ENCODE data around the gene SMARCA2.

The SMARCA2 gene

DNA sequence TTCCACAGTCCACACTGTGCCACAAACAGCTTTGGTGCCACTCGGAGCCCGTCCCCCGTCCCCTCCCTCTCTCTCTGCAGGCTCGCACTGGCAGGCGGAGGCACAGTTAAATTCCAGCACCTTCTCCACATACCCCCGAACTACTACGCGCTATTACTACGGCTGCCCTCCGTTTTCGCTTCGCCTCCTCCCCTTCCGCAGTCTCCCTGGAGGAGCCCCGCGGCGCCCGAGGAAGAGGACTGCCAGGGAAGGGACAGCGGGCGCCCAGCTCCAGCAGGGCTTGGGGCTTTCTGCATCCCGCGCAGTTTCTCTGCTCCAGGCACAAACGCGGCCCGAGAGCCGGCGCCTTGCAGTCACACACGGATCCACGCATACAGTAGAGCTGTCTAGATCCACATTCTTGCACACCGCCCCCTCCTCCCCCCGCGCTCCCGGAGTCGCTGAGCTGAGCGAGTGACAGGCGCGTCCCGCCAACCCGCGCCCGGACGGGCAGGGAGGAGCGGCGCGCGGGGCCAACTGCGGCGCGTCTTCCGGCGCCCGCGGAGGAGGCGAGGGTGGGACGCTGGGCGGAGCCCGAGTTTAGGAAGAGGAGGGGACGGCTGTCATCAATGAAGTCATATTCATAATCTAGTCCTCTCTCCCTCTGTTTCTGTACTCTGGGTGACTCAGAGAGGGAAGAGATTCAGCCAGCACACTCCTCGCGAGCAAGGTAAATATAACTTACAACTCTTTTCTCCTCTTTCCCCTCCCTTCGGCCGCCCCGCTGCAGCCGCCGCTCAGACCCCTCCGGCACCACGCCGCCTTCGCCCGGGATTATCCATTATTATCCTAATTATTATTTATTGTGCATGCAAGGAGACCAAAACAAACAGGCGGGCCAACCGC lies at the start of gene SMARCA2:
Gene SMARCA2 (plus strand): TSS at position 652 of the 885 bp plus-strand sequence. CDS start 13,676 bp downstream, outside the sequence.
- DNase-seq (ENCODE audit: extremely low read depth in 1 of 2, low read depth in 1 of 2), result peak; percentile 93 to 94

DNA sequence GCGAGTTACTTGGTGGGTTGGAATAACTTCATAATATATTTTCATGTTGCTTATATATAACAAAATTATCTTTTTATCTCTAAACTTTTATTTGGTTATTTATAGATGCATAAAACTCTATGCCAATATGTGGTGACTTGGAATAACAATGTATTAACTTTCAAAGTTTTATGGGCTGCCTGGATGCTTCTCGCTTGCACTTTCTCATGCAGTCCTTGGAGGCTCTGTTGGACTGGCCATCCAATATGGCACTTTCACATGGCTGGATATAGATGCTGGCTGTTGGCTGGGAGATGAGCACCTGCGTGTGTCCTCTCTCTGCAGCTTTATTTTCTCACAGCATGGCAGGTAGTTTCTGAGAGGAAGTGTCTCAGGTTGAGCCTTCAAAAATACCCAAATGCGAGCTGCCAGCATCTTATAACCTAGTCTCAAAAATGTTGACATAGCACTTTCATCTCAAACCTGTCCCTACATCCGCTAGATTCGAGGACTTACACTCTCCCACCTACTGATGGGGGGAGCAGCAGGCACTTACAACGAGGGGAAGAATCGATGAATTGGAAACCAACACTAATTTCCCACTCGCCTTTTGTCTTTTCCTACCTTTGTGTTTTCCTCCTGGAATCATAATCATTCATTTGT lies 48.3 kb upstream of the SMARCA2 start:
- no peak for DNase-seq (ENCODE audit: extremely low read depth in 1 of 2, low read depth in 1 of 2)

DNA sequence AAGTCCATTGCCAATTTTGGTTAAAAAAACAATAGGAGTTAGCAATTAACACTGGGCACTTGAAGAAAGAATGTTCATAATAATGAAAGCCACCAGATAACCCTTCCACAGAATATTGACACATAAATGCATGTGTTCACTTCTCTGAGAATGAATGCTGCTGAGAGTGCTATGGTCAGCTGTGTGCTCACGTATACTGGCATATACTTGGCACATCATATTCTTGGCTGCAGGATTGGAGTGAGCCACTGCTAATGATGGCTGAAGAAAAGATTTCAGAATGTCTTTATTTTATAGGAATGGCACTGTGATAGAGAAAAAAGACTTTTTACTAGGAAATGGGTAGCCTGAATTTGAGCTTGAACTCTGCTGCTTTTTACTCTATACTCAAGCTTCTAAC lies 46.0 kb upstream of the SMARCA2 start:
- no peak for DNase-seq (ENCODE audit: extremely low read depth in 1 of 2, low read depth in 1 of 2)

DNA sequence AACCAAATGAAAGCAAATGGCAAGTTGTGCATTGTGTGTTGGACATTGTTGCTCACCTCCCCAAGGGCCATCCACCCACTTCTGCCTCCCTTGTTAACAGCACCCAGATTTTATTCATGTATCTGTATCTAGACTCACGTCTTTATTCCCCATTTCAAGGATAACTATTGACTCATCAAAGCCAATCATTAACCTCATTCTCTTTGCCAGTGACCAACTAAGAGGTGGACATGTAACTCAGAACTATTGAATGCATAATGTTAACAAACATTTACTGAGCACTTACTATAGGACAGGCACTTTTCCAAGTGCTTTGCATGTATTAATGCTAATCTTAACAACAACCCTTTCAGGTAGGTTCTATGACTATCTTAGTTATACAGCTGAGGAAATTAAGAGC lies 45.2 kb upstream of the SMARCA2 start:
- no peak for DNase-seq (ENCODE audit: extremely low read depth in 1 of 2, low read depth in 1 of 2)

DNA sequence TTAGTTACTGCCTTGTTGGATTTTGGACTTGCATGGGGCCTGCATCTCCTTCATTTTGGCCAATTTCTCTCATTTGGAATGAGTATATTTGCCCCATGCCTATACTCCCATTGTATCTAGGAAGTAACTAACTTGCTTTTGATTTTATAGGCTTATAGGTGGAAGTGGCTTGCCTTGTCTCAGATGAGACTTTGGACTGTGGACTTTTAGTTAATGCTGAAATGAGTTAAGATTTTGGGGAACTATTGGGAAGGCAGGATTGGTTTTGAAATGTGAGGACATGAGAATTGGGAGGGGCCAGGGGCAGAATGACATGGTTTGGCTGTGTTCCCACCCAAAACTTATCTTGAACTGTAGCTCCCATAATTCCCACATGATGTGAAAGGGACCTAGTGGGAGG lies 42.5 kb upstream of the SMARCA2 start:
- no peak for DNase-seq (ENCODE audit: extremely low read depth in 1 of 2, low read depth in 1 of 2)

DNA sequence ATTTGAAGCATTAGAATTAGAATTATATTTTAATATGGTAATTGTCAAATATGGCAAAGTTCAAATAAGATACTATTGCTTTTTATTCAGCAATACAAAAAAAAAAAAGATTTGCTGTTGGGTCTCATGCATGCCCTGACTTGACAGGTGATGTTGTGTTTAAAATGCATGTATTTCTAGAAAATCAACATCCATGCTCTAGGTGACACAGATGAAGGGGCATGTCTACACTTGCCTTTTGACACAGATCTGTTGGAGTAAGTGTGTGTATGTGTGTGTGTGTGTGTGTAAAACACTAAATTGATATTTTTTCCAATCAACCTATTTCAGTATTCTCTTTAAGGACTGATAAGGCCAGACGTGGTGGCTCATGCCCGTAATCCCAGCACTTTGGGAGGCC lies 38.1 kb upstream of the SMARCA2 start:
- DNase-seq (ENCODE audit: extremely low read depth in 1 of 2, low read depth in 1 of 2), result no peak

DNA sequence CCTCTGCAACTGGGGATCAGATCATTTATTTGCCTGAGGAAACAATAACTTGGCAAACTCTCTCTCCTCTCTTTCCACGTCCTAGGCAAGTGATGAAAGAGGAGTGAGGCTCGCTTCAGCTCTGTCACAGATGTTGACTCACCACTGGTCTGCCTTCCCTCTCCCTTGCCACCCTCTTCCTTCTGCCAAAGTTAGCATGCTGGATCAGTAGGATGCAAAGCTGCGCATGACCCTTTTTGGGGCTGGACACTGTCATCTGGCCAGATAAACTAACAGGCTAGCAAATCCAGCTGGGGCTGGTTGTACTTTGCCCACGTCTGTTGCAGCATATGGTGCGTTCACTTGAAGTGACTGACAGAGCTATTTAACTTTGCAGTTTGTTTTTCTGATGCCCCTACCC lies 36.2 kb upstream of the SMARCA2 start:
- no peak for DNase-seq (ENCODE audit: extremely low read depth in 1 of 2, low read depth in 1 of 2)

DNA sequence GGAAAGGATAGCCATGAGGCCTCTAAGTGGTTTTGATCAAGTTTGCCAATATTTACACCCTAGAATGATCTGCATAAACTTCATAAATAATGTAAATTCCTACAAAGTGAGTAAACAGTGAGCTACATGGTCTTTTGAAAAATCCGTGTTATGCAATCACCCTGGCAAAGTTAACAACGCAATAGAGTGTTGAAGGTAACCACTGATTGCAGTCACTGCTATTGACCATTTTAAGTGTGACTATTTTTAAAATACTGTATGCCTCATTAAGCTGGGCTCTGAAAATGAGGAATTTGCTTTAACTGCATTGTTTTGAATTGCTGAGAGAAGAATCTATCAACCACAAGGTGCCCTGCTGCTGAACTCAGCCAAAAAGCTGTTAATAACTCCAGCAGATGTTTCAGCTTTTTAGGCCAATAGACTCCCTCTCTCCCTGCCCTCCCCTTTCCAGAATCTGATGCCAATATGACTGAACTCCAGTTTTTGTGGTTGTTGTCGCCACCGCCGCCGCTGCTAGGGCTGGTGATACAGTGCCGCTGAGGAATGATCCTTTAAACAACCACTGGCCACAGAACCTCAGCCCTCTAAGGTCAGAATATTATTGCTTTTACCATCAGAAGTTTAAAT lies 35.3 kb upstream of the SMARCA2 start:
- DNase-seq (ENCODE audit: extremely low read depth in 1 of 2, low read depth in 1 of 2), result no peak

DNA sequence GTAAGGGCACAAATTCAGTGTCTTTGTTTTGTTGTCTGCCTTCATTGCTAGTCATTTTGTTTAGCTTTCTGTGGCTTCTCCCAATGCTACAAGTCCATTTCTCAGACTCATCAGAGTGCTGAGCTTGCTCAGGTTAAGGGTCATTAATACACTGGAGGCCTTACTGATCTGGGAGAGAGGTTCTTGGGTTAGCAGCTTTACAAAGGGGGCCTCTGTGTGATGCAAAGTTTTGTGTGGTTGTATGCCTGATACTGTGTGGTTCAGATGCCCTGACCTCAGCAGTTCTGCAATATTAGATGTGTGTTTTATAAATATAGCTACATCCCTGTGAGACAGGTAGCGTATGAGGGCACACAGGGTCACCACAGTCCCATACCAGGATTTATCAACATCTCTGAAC lies 34.8 kb upstream of the SMARCA2 start:
- no peak for DNase-seq (ENCODE audit: extremely low read depth in 1 of 2, low read depth in 1 of 2)

DNA sequence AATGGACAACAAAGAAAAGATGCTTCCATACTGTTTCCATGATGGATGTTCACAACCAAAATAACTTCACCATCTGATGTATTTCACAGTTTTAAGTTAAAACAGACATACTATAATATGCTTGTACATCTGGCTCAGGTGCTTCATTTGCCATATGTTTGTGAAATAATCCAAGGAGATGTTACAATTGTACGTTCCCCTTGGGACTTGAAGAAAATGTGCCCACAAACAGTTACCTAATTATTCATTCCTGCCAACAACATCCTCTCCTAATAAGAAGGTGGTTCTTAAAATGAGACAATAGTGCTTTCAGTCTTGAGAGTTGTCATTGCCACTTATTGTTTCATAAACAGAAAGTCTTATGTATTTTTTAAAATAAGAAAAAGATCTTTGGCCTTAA lies 33.1 kb upstream of the SMARCA2 start:
- no peak for DNase-seq (ENCODE audit: extremely low read depth in 1 of 2, low read depth in 1 of 2)

DNA sequence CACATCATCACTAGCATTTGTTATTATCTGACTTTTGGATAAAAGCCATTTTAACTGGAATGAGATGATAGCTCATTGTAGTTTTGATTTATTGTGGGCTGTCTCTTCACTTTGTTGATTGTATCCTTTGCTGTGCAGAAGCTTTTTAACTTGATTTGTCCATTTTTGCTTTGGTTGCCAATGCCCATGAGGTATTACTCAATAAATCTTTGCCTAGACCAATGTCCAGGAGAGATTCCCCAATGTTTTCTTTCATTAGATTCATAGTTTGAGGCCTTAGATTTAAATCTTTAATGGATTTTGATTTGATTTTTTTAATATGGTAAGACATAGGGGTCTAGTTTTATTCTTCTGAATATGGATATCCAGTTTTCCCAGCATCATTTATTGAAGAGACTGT lies 28.8 kb upstream of the SMARCA2 start:
- no peak for DNase-seq (ENCODE audit: extremely low read depth in 1 of 2, low read depth in 1 of 2)

DNA sequence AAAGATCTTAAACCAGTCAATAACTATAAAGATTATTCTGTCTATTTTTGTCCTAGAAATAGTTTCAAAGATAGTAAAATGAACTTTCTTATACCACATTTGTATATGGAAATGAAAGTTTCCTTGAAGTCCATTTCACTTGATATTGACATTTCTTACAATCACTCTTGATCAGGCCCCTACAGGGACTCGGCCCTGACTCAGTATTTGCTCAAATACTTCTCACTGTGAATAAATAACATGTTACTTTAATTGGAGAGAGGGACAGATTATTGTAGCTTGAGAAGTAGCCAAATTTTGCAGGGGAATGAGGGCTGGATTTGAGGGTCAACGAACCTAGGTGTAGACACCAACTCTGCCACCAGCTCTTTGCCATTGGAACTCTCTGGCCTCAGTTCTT lies 25.6 kb upstream of the SMARCA2 start:
- no peak for DNase-seq (ENCODE audit: extremely low read depth in 1 of 2, low read depth in 1 of 2)

DNA sequence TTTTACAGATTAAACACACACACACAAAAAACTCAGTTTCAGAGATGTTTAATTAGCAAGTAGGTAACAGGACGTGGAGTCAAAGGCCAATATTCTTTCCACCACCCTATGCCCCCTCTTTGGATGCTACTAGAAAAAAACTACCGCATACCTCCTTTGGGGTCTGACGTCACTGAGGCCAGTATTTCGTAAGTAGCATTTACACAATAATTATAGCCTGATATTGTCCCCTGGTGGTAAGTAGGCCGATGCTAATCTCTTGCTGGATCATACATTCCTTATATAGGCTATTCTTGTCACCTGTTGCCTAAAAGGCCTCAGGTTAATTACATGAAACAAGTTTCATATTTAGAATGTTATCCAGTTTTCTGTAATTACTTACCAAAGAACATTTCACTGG lies 21.0 kb upstream of the SMARCA2 start:
- no peak for DNase-seq (ENCODE audit: extremely low read depth in 1 of 2, low read depth in 1 of 2)

DNA sequence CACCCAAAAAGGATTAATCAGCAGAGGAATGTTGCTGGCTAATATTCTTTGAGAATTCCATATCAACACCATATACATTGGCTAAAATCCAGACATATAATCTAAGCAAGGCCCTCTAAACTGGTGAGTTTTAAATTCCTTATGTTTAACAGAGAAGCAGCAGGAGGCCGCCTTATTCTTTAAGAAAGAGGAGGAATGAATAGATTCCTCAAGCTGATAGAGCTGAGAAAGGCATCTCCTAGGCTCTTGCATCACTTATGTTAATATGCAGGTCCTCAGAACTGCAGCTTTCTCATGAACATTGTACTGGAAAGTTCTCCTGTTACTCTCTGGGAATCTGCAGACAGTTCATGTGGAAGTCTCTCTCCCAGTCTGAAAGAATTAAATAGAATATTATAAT lies 20.1 kb upstream of the SMARCA2 start:
- no peak for DNase-seq (ENCODE audit: extremely low read depth in 1 of 2, low read depth in 1 of 2)

DNA sequence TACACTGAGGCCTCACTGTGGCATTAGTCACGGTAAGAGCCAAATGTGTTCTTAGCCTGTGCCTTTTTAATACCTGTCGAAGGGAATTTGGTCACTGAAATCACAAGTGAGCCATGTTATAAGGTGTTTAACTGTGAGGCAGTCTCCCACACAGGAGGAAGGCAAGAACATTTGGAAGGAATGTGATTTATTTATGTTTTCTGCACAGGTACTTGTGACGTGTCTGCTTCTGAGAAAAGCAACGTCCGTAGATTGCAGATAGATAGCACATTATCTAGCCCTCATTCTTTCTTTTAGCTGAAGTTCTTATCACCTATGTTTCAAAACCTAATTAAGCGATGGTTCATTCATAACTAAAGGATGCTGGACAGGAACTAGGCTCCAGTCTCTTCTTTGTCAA lies 19.0 kb upstream of the SMARCA2 start:
- DNase-seq (ENCODE audit: extremely low read depth in 1 of 2, low read depth in 1 of 2), result no peak

DNA sequence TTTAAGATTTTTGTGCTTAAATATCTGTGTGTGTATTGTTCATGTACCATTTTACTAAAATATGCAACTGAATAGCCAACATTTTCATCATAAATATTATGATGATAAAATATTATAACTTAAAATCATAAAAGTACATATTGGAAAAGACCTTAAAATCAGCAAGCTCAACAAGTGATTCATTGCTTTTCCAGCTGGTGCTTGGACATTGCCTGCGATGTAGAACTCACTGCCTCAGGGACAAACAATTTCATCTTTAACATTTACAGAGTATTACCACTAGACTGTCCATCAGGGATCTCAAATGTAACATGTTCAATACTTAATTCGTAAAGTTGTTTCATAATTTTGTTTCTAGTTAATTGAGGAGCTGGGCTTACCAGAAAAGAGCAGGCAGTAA lies 17.5 kb upstream of the SMARCA2 start:
- DNase-seq (ENCODE audit: extremely low read depth in 1 of 2, low read depth in 1 of 2), result no peak

DNA sequence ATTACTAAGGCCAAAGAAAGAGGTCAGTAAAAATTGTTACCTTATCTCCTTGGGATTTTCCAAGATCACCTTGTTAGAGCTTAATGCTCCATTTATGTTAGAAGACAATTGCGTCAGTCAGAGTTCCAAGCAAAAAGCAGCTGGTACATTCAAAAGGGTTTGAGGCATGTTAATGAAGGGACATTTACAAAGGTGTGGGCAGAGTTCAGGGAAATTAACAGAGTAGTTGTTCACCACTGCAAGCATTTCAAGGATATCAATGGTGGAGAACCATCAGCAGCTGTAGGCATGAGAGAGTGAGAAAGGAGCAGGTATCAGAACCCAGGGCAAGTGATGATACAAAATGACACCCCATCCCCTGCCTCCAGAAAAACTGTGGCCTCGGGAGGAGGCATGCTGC lies 17.0 kb upstream of the SMARCA2 start:
- no peak for DNase-seq (ENCODE audit: extremely low read depth in 1 of 2, low read depth in 1 of 2)

DNA sequence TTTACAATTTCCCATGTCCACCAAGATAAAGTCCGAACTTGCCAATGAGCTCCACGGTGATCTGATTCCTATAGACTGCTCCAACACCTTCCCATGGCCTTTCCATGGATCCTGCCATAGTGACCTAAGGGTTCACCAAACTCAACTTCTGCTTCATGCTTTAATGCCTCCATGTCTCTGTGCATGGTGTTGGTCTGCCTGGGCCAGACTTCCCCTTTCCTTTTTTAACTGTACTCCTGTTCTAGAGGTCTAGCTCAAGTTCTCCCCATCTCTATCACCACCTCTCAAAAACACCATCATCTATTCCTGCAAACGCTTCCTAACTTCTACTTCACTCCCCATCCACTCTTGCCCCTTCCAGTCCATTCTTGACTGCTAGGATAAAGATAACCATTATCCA lies 14.8 kb upstream of the SMARCA2 start:
- no peak for DNase-seq (ENCODE audit: extremely low read depth in 1 of 2, low read depth in 1 of 2)

DNA sequence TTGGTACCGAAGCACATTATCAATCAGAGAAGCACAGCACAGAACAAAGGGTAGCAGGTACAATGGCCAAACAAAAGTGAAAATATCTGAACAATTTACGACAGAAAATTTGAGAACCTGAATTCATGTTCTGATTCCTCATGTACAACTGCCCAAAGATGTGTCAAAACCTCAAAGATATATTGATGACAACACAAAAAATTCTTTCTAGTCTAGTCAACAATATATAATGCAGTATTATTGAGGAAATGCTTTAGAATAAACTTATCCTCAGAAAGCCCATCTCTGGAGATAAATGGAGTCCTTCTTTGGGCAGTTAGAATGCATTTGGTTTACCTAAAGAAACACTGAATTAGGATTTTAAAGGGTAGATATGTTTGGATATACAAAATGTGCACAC lies 6.8 kb upstream of the SMARCA2 start:
- DNase-seq (ENCODE audit: extremely low read depth in 1 of 2, low read depth in 1 of 2), result no peak

DNA sequence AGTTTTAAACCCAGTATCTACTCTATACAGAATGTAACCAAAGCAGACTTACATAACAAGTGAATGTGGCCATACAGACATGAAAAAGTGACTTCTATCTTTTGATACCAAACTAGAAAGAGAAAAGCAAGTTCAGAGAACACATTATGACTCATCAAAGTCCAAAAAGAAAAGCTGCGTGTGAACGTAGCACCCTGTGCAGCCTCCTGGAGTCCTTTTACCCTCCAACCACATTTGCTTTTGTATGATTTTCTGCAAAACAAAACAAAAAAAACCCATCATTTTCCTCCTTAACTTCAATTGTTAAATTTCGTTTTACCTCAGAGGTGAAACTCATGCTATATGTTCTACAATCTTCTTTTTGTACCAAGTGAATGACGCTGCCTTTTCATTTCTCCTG lies 2.8 kb upstream of the SMARCA2 start:
- DNase-seq (ENCODE audit: extremely low read depth in 1 of 2, low read depth in 1 of 2), result no peak

DNA sequence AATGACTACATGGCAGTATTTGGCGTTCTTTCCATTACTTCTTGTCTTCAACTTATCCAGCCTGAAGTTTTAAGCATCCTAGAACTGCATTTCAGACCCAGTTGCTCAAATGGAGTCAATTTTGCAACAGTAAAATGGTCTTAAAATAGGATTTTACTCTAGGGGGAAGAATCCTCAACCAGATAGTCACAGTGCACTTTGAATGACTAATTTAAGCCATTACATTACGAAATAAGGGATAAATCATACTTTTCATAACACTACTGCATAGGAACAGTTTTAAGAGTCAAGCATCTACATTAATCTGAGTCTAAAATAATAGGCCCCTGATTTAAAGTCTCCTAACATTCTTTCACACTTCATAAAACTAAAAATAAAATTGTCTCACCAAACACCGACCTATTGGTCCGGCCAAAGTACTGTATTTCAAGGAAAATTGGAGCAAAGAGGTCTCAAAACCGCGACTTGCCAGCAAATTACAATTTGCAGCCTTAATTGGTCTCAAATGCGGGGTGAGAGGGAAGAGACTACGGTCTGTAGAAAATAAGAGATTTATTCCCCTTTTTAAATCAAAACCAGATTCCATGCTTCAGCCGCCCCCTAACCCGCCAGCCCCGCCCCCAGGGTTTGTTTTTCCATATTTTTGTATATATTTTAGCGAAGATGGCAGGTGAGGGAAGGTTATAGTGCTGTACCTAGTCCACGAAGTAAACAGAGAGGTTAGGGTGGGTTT lies 1.2 kb upstream of the SMARCA2 start:
- DNase-seq (ENCODE audit: extremely low read depth in 1 of 2, low read depth in 1 of 2), result no peak

Measured in stimulated activated CD8-positive, alpha-beta memory T cell treated with anti-CD3 and anti-CD28 coated beads, Interleukin-7, amount 100 ng/mL, for 48 hours (primary cell).